Neuron (in vitro differentiated cells): ENCODE measurements around the gene BUD31.

Experiments
- H2AFZ ChIP-seq: one replicate; pipeline ENCODE4 v1.6.1; 2013; ENCODE audit warnings: low read depth, mild to moderate bottlenecking, inconsistent platforms, low read length, moderate library complexity
- H3K27me3 ChIP-seq: one replicate; pipeline ENCODE4 v1.6.1; 2013; ENCODE audit warnings: low read length; ENCODE audit not compliant: insufficient read depth
- H3K36me3 ChIP-seq: one replicate; pipeline ENCODE4 v1.6.1; 2013; ENCODE audit warnings: low read length; ENCODE audit not compliant: insufficient read depth
- H3K4me1 ChIP-seq: one replicate; pipeline ENCODE4 v1.6.1; 2013; ENCODE audit warnings: low read length; ENCODE audit not compliant: insufficient read depth
- H3K4me3 ChIP-seq: 2 replicates; pipeline ENCODE4 v1.5.1; 2013; ENCODE audit warnings: mild to moderate bottlenecking, low read length, moderate library complexity
- H3K9me3 ChIP-seq: one replicate; pipeline ENCODE4 v1.6.1; 2013; ENCODE audit warnings: low read length

Gene BUD31

DNA sequence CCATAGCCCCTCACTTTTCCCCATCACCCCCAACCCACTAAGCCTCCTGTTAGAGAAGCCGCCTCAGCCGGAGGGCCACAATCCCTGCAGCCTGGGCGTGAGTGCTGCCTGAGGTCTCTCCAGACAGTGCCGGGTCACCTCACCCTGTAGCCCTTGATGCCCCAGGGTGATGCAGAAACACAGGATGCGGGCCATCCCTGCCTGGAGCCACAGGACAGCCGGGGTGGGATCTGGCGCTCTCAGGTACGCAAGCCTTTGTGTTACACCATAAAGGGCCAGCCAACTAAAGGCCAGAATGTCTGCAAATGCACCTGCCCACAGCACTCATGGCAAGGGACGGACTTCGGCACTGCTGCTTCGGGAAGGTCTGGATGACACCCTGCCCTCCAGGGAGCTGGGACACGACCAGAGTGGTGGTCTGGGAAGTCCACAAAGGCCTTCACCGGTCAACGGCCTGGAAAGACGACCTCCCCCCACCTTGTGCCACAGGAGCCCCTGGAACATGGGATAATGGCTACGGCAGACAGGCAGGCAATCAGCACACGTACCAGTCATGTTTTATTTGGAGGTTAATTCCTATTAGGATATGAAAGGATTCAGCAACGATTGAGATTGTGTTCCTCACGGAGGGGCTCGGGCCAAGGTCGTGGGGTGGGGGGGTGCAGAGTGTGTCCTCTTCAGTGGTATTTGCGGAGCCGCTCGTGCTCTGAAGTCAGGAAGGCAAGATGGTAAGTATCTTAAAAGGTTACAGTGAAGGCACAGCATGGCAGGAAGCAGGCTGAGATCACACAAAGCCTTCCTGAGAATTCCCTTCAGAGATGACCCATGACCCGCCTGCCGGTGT lies 49.1 kb downstream of the BUD31 start:
- Histone ChIP-seq H3K4me1 (no peaks in the 10 kb centered on the region), H3K4me3 (no peak overlapping the region), H2AFZ (no peak overlapping the region), H3K9me3 (no peaks in the 10 kb centered on the region), H3K27me3 (no peaks in the 10 kb centered on the region), H3K36me3 (peaks cover 79% of the 10 kb centered on the region)

DNA sequence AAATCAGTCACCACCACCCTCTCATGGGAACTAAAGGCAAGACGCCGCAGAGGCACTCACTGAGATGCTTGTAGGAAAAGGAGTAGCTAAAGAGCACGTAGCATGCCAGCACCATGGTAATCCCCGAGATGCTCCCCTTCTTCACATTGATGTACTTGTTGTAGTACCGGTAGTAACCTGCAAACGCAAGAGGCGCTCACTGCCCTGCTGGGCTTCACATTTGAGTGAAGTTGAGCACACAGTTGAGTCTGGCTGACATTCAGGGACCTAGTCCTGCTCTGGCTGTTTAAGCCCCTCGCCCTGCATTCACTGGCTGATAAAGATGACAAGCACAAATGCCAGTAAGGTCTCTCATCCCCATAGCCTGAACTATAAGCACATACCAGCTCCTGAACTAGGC lies 50.3 kb downstream of the BUD31 start:
- peaks cover 2% of the 10 kb centered on the region for H3K9me3 ChIP-seq

DNA sequence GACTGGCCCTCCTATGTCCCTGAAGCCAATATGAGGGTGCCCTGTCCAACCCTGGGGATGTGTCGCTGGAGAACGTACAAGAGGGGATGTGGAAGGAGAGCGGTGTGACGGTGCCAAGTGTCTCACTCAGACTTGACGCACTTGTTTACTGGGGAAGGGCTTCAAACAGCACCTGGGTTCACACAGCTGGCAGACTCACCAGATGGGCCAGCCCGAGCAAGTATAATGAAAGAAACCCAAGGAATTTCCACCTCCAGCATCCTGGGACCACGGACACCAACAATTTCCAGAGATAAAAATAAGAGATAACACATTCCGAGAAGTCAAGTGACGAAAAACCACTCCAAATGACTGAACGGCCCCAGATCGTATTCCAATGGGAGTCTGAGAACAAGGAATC lies 51.9 kb downstream of the BUD31 start:
- Histone ChIP-seq H3K27me3 (no peaks in the 10 kb centered on the region), H3K9me3 (peaks cover 2% of the 10 kb centered on the region), H2AFZ (no peak overlapping the region), H3K4me3 (no peak overlapping the region), H3K4me1 (peaks cover 5% of the 10 kb centered on the region), H3K36me3 (peaks cover 62% of the 10 kb centered on the region)

More for the DNA sequence above, 50.3 kb downstream of the BUD31 start:
- no peak overlapping the region for H2AFZ ChIP-seq
- H3K4me3 ChIP-seq, result no peak overlapping the region
- H3K36me3 ChIP-seq, result peaks cover 76% of the 10 kb centered on the region
- H3K27me3 ChIP-seq, result no peaks in the 10 kb centered on the region
- no peaks in the 10 kb centered on the region for H3K4me1 ChIP-seq

DNA sequence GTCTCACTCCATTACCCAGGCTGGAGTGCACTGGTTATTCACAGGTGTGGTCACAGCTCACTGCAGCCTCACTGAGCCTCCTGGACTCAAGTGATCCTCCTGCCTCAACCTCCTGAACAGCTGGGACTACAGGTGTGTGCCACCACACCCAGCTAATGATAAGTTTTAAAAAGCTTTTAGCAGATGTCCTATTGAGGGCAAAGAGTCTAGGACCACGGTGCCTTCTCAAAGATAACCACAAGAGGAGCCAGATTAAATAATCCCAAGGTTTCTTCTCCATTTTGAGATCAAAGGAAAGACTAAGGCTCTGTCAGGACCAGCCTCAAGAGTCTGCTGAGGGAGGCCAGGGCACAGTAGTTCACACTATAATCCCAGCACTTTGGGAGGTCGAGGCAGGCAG lies 52.5 kb downstream of the BUD31 start:
- peaks cover 5% of the 10 kb centered on the region for H3K4me1 ChIP-seq
- H3K9me3 ChIP-seq, result peaks cover 2% of the 10 kb centered on the region
- H3K27me3 ChIP-seq, result no peaks in the 10 kb centered on the region
- H2AFZ ChIP-seq, result no peak overlapping the region
- no peak overlapping the region for H3K4me3 ChIP-seq
- H3K36me3 ChIP-seq, result peaks cover 56% of the 10 kb centered on the region

DNA sequence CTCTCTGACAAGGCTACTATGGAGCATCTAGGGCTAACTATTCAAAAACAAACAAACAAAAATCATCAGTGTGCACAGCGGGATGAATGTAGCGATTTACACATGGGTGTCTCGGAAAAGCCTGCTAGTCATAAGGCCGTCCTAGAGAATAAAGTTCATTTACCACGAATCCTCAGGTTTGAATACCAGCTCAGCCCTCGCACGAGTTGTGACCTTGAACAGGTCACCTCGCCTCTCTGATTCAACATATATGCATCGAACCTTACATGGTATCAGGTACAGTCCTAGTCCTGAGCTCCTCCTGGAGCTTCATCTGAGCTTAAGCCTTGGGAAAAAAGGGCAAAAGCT lies 56.6 kb downstream of the BUD31 start:
- Histone ChIP-seq H3K36me3 (peaks cover 15% of the 10 kb centered on the region), H3K4me1 (peaks cover 5% of the 10 kb centered on the region), H3K27me3 (no peaks in the 10 kb centered on the region), H3K4me3 (peak overlapping the region; percentile 69), H3K9me3 (peaks cover 2% of the 10 kb centered on the region), H2AFZ (peak overlapping the region; percentile 83)

DNA sequence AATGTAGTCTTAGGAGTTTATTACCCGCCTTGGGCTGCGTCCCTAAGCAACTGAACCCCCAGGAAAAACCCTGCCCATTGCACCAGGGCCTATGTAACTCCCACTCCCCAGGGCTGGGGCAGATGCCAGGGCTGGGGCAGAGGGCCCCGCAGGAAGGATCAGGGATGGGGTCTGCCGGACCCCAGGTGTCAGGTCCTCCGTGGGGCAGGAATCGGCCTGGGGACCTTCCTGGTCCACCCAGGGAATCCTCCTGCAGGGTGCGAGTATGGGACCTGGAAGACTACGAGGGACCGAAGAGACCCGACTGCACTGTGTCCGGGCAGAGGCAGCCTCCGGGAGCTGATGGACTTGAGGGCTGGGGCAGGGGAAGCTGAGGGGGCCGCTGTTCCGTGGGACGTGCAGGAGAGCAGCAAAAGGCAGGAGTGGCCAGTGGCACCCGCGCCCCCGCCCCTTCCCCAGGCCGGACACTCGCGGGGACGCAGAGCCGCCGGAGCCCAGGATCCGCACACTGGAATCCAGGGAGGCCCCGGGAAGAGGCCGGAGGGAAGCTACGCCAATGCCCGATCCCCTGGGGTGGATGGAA lies 59.7 kb downstream of the BUD31 start:
- Histone ChIP-seq H3K27me3 (no peaks in the 10 kb centered on the region), H3K4me1 (peaks cover 5% of the 10 kb centered on the region), H3K4me3 (no peak overlapping the region), H3K36me3 (peaks cover 7% of the 10 kb centered on the region), H3K9me3 (peaks cover 2% of the 10 kb centered on the region), H2AFZ (no peak overlapping the region)
